H9 (cell line): Measurements from ENCODE around the gene TTR. TPM values are rescaled to one million over a fixed set of nuclear protein-coding genes. Genes with fewer than 3 reads are reported as not detected.

ENCODE experiments used
- DNase-seq: peaks from one replicate; pipeline ENCODE4 v3.0.0-alpha.2; 2017
- H2AFZ ChIP-seq: one replicate; pipeline ENCODE4 v1.6.1; 2013; ENCODE audit warnings: mild to moderate bottlenecking, low read length, control low read depth, moderate library complexity
- H2AK5ac ChIP-seq: 2 replicates; pipeline ENCODE4 v1.6.1; 2013; ENCODE audit warnings: low read length, control low read depth, mixed read lengths; ENCODE audit not compliant: insufficient read length
- H2BK120ac ChIP-seq: one replicate; pipeline ENCODE4 v1.6.1; 2013; ENCODE audit warnings: low read depth, mild to moderate bottlenecking, low read length, control low read depth, inconsistent platforms; ENCODE audit not compliant: poor library complexity, severe bottlenecking
- H2BK12ac ChIP-seq: 2 replicates; pipeline ENCODE4 v1.6.1; 2013; ENCODE audit warnings: low read length, control low read depth, mixed read lengths, low read depth; ENCODE audit not compliant: insufficient read length
- H2BK15ac ChIP-seq: 2 replicates; pipeline ENCODE4 v1.6.1; 2013; ENCODE audit warnings: low read depth, low read length, control low read depth
- H2BK20ac ChIP-seq: one replicate; pipeline ENCODE4 v1.6.1; 2013; ENCODE audit warnings: low read depth, mild to moderate bottlenecking, low read length, control low read depth, inconsistent platforms; ENCODE audit not compliant: poor library complexity, severe bottlenecking
- H2BK5ac ChIP-seq: 2 replicates; pipeline ENCODE4 v1.6.1; 2013; ENCODE audit warnings: low read length, control low read depth, mixed read lengths; ENCODE audit not compliant: insufficient read length
- H3K14ac ChIP-seq: 2 replicates; pipeline ENCODE4 v1.6.1; 2013; ENCODE audit warnings: low read length, control low read depth; ENCODE audit not compliant: insufficient read depth
- H3K18ac ChIP-seq: 2 replicates; pipeline ENCODE4 v1.6.1; 2013; ENCODE audit warnings: low read depth, mild to moderate bottlenecking, mixed read lengths, low read length, control low read depth; ENCODE audit not compliant: insufficient read length
- H3K23ac ChIP-seq: 2 replicates; pipeline ENCODE4 v1.6.1; 2013; ENCODE audit warnings: low read length, control low read depth, mixed read lengths, low read depth; ENCODE audit not compliant: insufficient read length
- H3K23me2 ChIP-seq: 2 replicates; pipeline ENCODE4 v1.6.1; 2013; ENCODE audit warnings: low read depth, mild to moderate bottlenecking, mixed read lengths, low read length, control low read depth; ENCODE audit not compliant: insufficient read length, poor library complexity, severe bottlenecking
- H3K27ac ChIP-seq: 2 replicates; pipeline ENCODE4 v1.5.1; 2013; ENCODE audit warnings: low read length, control low read depth, mixed read lengths, low read depth; ENCODE audit not compliant: insufficient read length
- H3K27me3 ChIP-seq: 2 replicates; pipeline ENCODE4 v1.6.1; 2013; ENCODE audit warnings: low read length, control low read depth, inconsistent platforms; ENCODE audit not compliant: insufficient read depth
- H3K4ac ChIP-seq: 2 replicates; pipeline ENCODE4 v1.6.1; 2013; ENCODE audit warnings: low read depth, mild to moderate bottlenecking, control low read depth, inconsistent platforms, low read length, moderate library complexity
- H3K4me1 ChIP-seq: 2 replicates; pipeline ENCODE4 v1.6.1; 2013; ENCODE audit warnings: low read length, control low read depth, inconsistent platforms; ENCODE audit not compliant: insufficient read depth
- H3K4me2 ChIP-seq: 2 replicates; pipeline ENCODE4 v1.6.1; 2013; ENCODE audit warnings: low read length, control low read depth, mixed read lengths; ENCODE audit not compliant: insufficient read length, insufficient read depth
- H3K56ac ChIP-seq: 2 replicates; pipeline ENCODE4 v1.6.1; 2013; ENCODE audit warnings: low read depth, mild to moderate bottlenecking, mixed read lengths, low read length, control low read depth; ENCODE audit not compliant: insufficient read length
- H3K79me1 ChIP-seq: 2 replicates; pipeline ENCODE4 v1.6.1; 2013; ENCODE audit warnings: low read depth, mild to moderate bottlenecking, moderate library complexity, low read length, control low read depth, inconsistent platforms; ENCODE audit not compliant: insufficient read depth, poor library complexity, severe bottlenecking
- H3K79me2 ChIP-seq: 2 replicates; pipeline ENCODE4 v1.6.1; 2013; ENCODE audit warnings: low read length, control low read depth, inconsistent platforms; ENCODE audit not compliant: insufficient read depth
- H3K9ac ChIP-seq: 2 replicates; pipeline ENCODE4 v1.6.1; 2013; ENCODE audit warnings: low read length, control low read depth, mixed read lengths; ENCODE audit not compliant: insufficient read length; ENCODE audit errors: extremely low read depth
- H3K9me3 ChIP-seq: one replicate; pipeline ENCODE4 v1.6.1; 2013; ENCODE audit warnings: low read depth, low read length, inconsistent platforms; ENCODE audit not compliant: control insufficient read depth
- H3T11ph ChIP-seq: one replicate; pipeline ENCODE4 v1.6.1; 2013; ENCODE audit warnings: mild to moderate bottlenecking, low read length, control low read depth, inconsistent platforms
- H4K20me1 ChIP-seq: one replicate; pipeline ENCODE4 v1.6.1; 2013; ENCODE audit not compliant: control insufficient read depth, insufficient read length, insufficient read depth
- H4K5ac ChIP-seq: 2 replicates; pipeline ENCODE4 v1.6.1; 2013; ENCODE audit warnings: low read depth, mild to moderate bottlenecking, mixed read lengths, low read length, control low read depth; ENCODE audit not compliant: insufficient read length
- H4K8ac ChIP-seq: replicated peaks from 2 replicates; pipeline ENCODE4 v1.6.1; 2013; ENCODE audit warnings: low read length, control low read depth, mixed read lengths, low read depth; ENCODE audit not compliant: insufficient read length
- H4K91ac ChIP-seq: 2 replicates; pipeline ENCODE4 v1.6.1; 2013; ENCODE audit warnings: low read depth, mild to moderate bottlenecking, moderate library complexity, mixed read lengths, low read length, control low read depth; ENCODE audit not compliant: insufficient read length
- H3K27ac Mint-ChIP-seq, 3 experiments: 2 replicates in 2 of 3; 3 replicates in 1 of 3; pipeline ENCODE4 v1.8.0; 2020 to 2021; ENCODE audit warnings: mixed read lengths in 3 of 3, mild to moderate bottlenecking in 1 of 3, moderate library complexity in 1 of 3
- H3K27me3 Mint-ChIP-seq: 2 replicates; pipeline ENCODE4 v1.8.0; 2021; ENCODE audit warnings: low read depth, mild to moderate bottlenecking, moderate library complexity, mixed read lengths
- H3K36me3 Mint-ChIP-seq, 3 experiments: 2 replicates in 2 of 3; 3 replicates in 1 of 3; pipeline ENCODE4 v1.8.0; 2020 to 2021; ENCODE audit warnings: low read depth in 3 of 3, mixed read lengths in 3 of 3; ENCODE audit not compliant: insufficient read depth in 1 of 3
- H3K4me1 Mint-ChIP-seq, 2 experiments: 2 replicates each; pipeline ENCODE4 v1.8.0; 2020; ENCODE audit warnings: mixed read lengths in 2 of 2
- H3K4me3 Mint-ChIP-seq, 2 experiments: 2 replicates in 1 of 2; 3 replicates in 1 of 2; pipeline ENCODE4 v1.8.0; 2020 to 2021; ENCODE audit warnings: mild to moderate bottlenecking in 2 of 2, mixed read lengths in 2 of 2, moderate library complexity in 1 of 2
- H3K9me3 Mint-ChIP-seq, 2 experiments: 2 replicates in 1 of 2; 3 replicates in 1 of 2; pipeline ENCODE4 v1.8.0; 2020; ENCODE audit warnings: mild to moderate bottlenecking in 2 of 2, mixed read lengths in 2 of 2, moderate library complexity in 1 of 2
- CTCF ChIP-seq: fragments of 200-600 bp; sonication (generic); conservative IDR thresholded peaks from 3 replicates; pipeline ENCODE4 v1.8.0; 2021; ENCODE audit warnings: antibody characterized with exemption, mild to moderate bottlenecking
- total RNA-seq: library from RNA; stranded (reverse); gene quantifications from 2 replicates; pipeline ENCODE4 v1.2.1, GENCODE V29; 2021

TTR gene
- total RNA-seq, 1 experiment from 2014 or later = not detected

- no peak overlapping the region for H3K4me3 Mint-ChIP-seq
- H3K9ac ChIP-seq = no peak overlapping the region
Observed at GRCh38 chr18:31619291-31619690, 27.6 kb downstream of the TTR start.

More at GRCh38 chr18:31619291-31619690, 27.6 kb downstream of the TTR start:
- H3K56ac ChIP-seq = no peak overlapping the region
- H3K27me3 Mint-ChIP-seq = no peaks in the 10 kb centered on the region
- H2AK5ac ChIP-seq = no peak overlapping the region
- H4K8ac ChIP-seq = no peak overlapping the region
- no peak overlapping the region for H3K18ac ChIP-seq
- H3K27ac ChIP-seq = no peak overlapping the region
- H3K79me2 ChIP-seq = no peaks in the 10 kb centered on the region
- no peaks in the 10 kb centered on the region for H3K9me3 ChIP-seq
- no peak overlapping the region for H2BK120ac ChIP-seq
- H3K4me1 Mint-ChIP-seq = peaks cover 7% of the 10 kb centered on the region in 2 experiments
- H4K5ac ChIP-seq = no peak overlapping the region
- no peak overlapping the region for H2AFZ ChIP-seq
- no peak overlapping the region for H2BK15ac ChIP-seq
- no peak overlapping the region for H2BK12ac ChIP-seq
- H2BK5ac ChIP-seq = no peak overlapping the region
- no peaks in the 10 kb centered on the region for H4K20me1 ChIP-seq
- no peak overlapping the region for H4K91ac ChIP-seq
- H3K23ac ChIP-seq = no peak overlapping the region
- no peaks in the 10 kb centered on the region; a peak in 1 of 7 replicates for H3K36me3 Mint-ChIP-seq
- no peak for DNase-seq
- no peak overlapping the region for H3K4me2 ChIP-seq
- H3K9me3 Mint-ChIP-seq = no peaks in the 10 kb centered on the region
- H3K27me3 ChIP-seq = no peaks in the 10 kb centered on the region
- no peaks in the 10 kb centered on the region for H3K23me2 ChIP-seq
- H3T11ph ChIP-seq = no peak overlapping the region
- no peak overlapping the region for H2BK20ac ChIP-seq
- no peak overlapping the region for H3K14ac ChIP-seq
- no peaks in the 10 kb centered on the region for H3K4me1 ChIP-seq
- no peak for TF ChIP-seq CTCF
- no peak overlapping the region for H3K4ac ChIP-seq
- no peaks in the 10 kb centered on the region for H3K79me1 ChIP-seq
- H3K27ac Mint-ChIP-seq = no peak overlapping the region; a peak in 1 of 7 replicates
